ENCODE measurements around the gene CASQ1. TPM values are rescaled to one million over a fixed set of nuclear protein-coding genes. Genes with fewer than 3 reads are reported as not detected.

Gene CASQ1
- total and polyA plus RNA-seq, 9 of the 15 experiments (the other 6 are each of a cell fraction or from before 2014, with no cell fraction given), result not detected

DNA sequence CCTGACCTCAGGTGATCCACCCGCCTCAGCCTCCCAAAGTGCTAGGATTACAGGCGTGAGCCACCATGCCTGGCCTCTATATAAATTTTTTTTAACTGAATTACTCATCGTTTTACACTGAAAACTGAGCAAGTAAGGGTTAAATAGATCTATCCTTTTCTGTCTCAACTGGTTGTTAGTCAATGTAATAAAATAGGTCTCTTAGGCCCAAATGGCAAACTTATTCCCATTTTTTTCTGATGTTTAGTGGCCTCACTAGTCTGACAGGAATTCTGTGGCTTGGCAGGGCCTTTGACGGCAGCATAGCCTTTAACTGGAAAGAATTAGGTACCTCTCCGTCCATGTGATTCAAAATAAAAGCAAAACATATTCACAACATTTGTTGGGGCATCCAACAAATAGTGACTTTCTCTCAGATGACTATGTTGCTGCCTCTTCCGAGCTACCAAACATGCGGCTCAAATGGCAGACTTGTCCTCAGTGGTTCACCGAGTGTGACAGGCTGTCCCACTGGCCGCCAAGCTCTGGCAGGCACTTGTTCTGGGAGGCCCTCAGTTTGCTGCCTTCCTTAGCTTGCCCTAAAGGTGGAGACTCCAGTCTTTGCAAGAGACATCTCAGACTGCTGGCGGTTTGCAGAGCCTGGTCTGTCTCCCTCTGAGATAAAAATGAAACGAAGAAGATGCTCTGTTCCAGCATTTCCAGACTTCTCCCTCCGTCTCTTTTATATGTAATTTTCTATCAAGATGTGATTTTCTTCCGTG is 21.6 kb upstream of the CASQ1 start:
- FAIRE-seq (peak; percentile 68), DNase-seq (ENCODE audit: extremely low read depth in 1 of 4, low spot score in 3 of 4) (peak in 1 of 4 experiments; percentile 18), ATAC-seq (peak; percentile 78)
- in situ Hi-C loops (cut with MboI) (no loop called here), intact Hi-C loops (cut with micrococcal nuclease) (no loop called here)
- Histone ChIP-seq H4K20me1 (replicated peaks; ENCODE audit: control insufficient read depth, insufficient read depth, low read length) (no peaks in the 10 kb centered on the region), H3K9ac (ENCODE audit: insufficient read depth in 1 of 2, low read depth in 2 of 2, low read length in 2 of 2) (no peak overlapping the region), H3K4me3 (no peak overlapping the region), H3K9me3 (replicated peaks; ENCODE audit: control insufficient read depth, insufficient read depth, low read depth, low read length) (no peaks in the 10 kb centered on the region), H3K27ac (ENCODE audit: extremely low read depth, low read depth, low read length) (no peak overlapping the region), H3K79me2 (ENCODE audit: control insufficient read depth, insufficient read depth, low read length) (no peaks in the 10 kb centered on the region), H3K27me3 (ENCODE audit: control insufficient read depth in 2 of 2, insufficient read depth in 2 of 2, low read length in 2 of 2) (peaks cover 41 to 86% of the 10 kb centered on the region in 2 experiments), H2AFZ (ENCODE audit: low read depth, low read length) (no peak overlapping the region), H3K4me1 (replicated peaks in 1 of 2; ENCODE audit: control insufficient read depth in 2 of 2, insufficient read depth in 2 of 2, low read length in 2 of 2) (peaks cover 0 to 4% of the 10 kb centered on the region in 2 experiments; a peak in 3 of 5 replicates), H3K36me3 (ENCODE audit: control insufficient read depth, insufficient read depth, low read length) (no peaks in the 10 kb centered on the region), H3K9me1 (ENCODE audit: control insufficient read depth, insufficient read depth, low read length) (no peaks in the 10 kb centered on the region), H3K4me2 (ENCODE audit: insufficient read depth, low read length) (no peak overlapping the region)
- CTCF ChIA-PET (ENCODE audit: low intra/inter-chr PET ratio), result no interaction called here
- BruUV-seq (replicated peaks), result no TSS peak
- 8% methylated on average over 13 of the region's 13 CpGs for WGBS (ENCODE audit: insufficient coverage, low coverage, missing lambda C conversion rate)
- no peak for TF ChIP-seq MED1 (CRISPR knock-in tag; IDR thresholded peaks at IDR 0.05; ENCODE audit: borderline replicate concordance)
- peak in 1 of 2 experiments; percentile 21; a peak in 1 of 4 replicates for TF ChIP-seq RAD21 (CRISPR knock-in tag; conservative IDR thresholded peaks at IDR 0.05 in 1 of 2, IDR thresholded peaks at IDR 0.05 in 1 of 2)
- TF ChIP-seq, protein P1, sequence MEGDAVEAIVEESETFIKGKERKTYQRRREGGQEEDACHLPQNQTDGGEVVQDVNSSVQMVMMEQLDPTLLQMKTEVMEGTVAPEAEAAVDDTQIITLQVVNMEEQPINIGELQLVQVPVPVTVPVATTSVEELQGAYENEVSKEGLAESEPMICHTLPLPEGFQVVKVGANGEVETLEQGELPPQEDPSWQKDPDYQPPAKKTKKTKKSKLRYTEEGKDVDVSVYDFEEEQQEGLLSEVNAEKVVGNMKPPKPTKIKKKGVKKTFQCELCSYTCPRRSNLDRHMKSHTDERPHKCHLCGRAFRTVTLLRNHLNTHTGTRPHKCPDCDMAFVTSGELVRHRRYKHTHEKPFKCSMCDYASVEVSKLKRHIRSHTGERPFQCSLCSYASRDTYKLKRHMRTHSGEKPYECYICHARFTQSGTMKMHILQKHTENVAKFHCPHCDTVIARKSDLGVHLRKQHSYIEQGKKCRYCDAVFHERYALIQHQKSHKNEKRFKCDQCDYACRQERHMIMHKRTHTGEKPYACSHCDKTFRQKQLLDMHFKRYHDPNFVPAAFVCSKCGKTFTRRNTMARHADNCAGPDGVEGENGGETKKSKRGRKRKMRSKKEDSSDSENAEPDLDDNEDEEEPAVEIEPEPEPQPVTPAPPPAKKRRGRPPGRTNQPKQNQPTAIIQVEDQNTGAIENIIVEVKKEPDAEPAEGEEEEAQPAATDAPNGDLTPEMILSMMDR (IDR thresholded peaks at IDR 0.05 in 2 of 3, conservative IDR thresholded peaks at IDR 0.05 in 1 of 3; ENCODE audit: insufficient read depth in 2 of 3, low read depth in 1 of 3, low read length in 3 of 3), result peak in 1 of 3 experiments; percentile 12; a peak in 2 of 6 replicates
- POLR2A ChIA-PET, result interaction anchor here (0.5 to 1.2 kb wide), 3 partner anchors 24 to 41 kb away, joined by 3 to 4 read pairs (median 4); no protein-coding TSS in a partner anchor

All from K562 (cell line).